HepG2 (cell line): ENCODE results near the gene TATDN3. TPM values are rescaled to one million over a fixed set of nuclear protein-coding genes. Genes with fewer than 3 reads are reported as not detected.

ENCODE experiments used
- CENPT ChIP-seq: sonication (generic); formaldehyde crosslinking; IDR thresholded peaks from 2 replicates; pipeline ENCODE4 v1.8.0; 2022; ENCODE audit warnings: low read depth, mild to moderate bottlenecking, moderate library complexity, missing genetic modification reagents
- CREM ChIP-seq, 2 experiments: sonication (generic) in 1 of 2; formaldehyde crosslinking in 1 of 2; IDR thresholded peaks; 2 replicates each; pipeline versions ENCODE4 v1.4.0 to v1.6.1; 2016 to 2020; ENCODE audit warnings: antibody characterized with exemption in 1 of 2, mild to moderate bottlenecking in 1 of 2, missing genetic modification reagents in 1 of 2
- GLMP ChIP-seq: sonication (generic); formaldehyde crosslinking; IDR thresholded peaks from 2 replicates; pipeline ENCODE4 v1.9.0; 2021; ENCODE audit warnings: missing genetic modification reagents, mild to moderate bottlenecking, borderline replicate concordance
- GMEB1 ChIP-seq: sonication (generic); formaldehyde crosslinking; IDR thresholded peaks from 2 replicates; pipeline ENCODE4 v1.5.1; 2020; ENCODE audit warnings: missing genetic modification reagents, mild to moderate bottlenecking, borderline replicate concordance
- HNRNPLL ChIP-seq: fragments of 200-400 bp; formaldehyde crosslinking; IDR thresholded peaks from 2 replicates; pipeline ENCODE4 v1.6.1; 2017; ENCODE audit warnings: mild to moderate bottlenecking, low read depth, low read length; ENCODE audit not compliant: poor library complexity, severe bottlenecking
- KDM6A ChIP-seq: IDR thresholded peaks from 2 replicates; pipeline ENCODE4 v1.6.1; 2016; ENCODE audit warnings: low read depth
- MEIS1 ChIP-seq: sonication (generic); formaldehyde crosslinking; IDR thresholded peaks from 2 replicates; pipeline ENCODE4 v1.9.0; 2021; ENCODE audit warnings: mild to moderate bottlenecking, missing genetic modification reagents, moderate library complexity, borderline replicate concordance
- MIXL1 ChIP-seq: IDR thresholded peaks from 2 replicates; pipeline ENCODE4 v1.6.1; 2016
- MYC ChIP-seq: sonication (generic); formaldehyde crosslinking; IDR thresholded peaks from 2 replicates; pipeline ENCODE4 v1.9.0; 2021; ENCODE audit warnings: missing genetic modification reagents, borderline replicate concordance
- NAIF1 ChIP-seq: sonication (generic); formaldehyde crosslinking; IDR thresholded peaks from 2 replicates; pipeline ENCODE4 v1.5.0; 2020; ENCODE audit warnings: mild to moderate bottlenecking, missing genetic modification reagents, borderline replicate concordance
- POGZ ChIP-seq: sonication (generic); formaldehyde crosslinking; IDR thresholded peaks from 2 replicates; pipeline ENCODE4 v1.4.0; 2020; ENCODE audit warnings: mild to moderate bottlenecking, missing genetic modification reagents
- RARA ChIP-seq: IDR thresholded peaks from 2 replicates; pipeline ENCODE4 v1.6.1; 2016; ENCODE audit warnings: missing genetic modification reagents, missing compliant biosample characterization
- SP4 ChIP-seq: sonication (generic); formaldehyde crosslinking; IDR thresholded peaks from 2 replicates; pipeline ENCODE4 v1.8.1; 2023; ENCODE audit warnings: mild to moderate bottlenecking, missing genetic modification reagents
- SRSF4 ChIP-seq: fragments of 200-400 bp; formaldehyde crosslinking; IDR thresholded peaks from one replicate; pipeline ENCODE4 v1.6.1; 2018; ENCODE audit warnings: mild to moderate bottlenecking, low read depth, low read length, moderate library complexity; ENCODE audit not compliant: poor library complexity, severe bottlenecking
- TBX3 ChIP-seq: fragments of 450-650 bp; IDR thresholded peaks from 2 replicates; pipeline ENCODE4 v1.6.1; 2017; ENCODE audit warnings: antibody characterized with exemption, mild to moderate bottlenecking, inconsistent platforms, borderline replicate concordance
- ZFP37 ChIP-seq: sonication (generic); formaldehyde crosslinking; IDR thresholded peaks from 2 replicates; pipeline ENCODE4 v1.4.0; 2020; ENCODE audit warnings: missing genetic modification reagents, borderline replicate concordance
- ZNF224 ChIP-seq: sonication (generic); formaldehyde crosslinking; IDR thresholded peaks from 2 replicates; pipeline ENCODE4 v1.5.0; 2020; ENCODE audit warnings: mild to moderate bottlenecking, missing genetic modification reagents
- ZNF263 ChIP-seq: sonication (generic); formaldehyde crosslinking; IDR thresholded peaks from 2 replicates; pipeline ENCODE4 v1.4.0; 2020; ENCODE audit warnings: missing genetic modification reagents
- ZNF264 ChIP-seq: sonication (generic); formaldehyde crosslinking; IDR thresholded peaks from 2 replicates; pipeline ENCODE4 v1.4.0; 2020; ENCODE audit warnings: missing genetic modification reagents
- ZNF354B ChIP-seq: sonication (generic); formaldehyde crosslinking; IDR thresholded peaks from 2 replicates; pipeline ENCODE4 v1.8.0; 2022; ENCODE audit warnings: mild to moderate bottlenecking, missing genetic modification reagents
- ZNF639 ChIP-seq: conservative IDR thresholded peaks from 2 replicates; pipeline ENCODE4 v1.6.1; 2018; ENCODE audit warnings: missing genetic modification reagents
- ZNF720 ChIP-seq: sonication (generic); formaldehyde crosslinking; IDR thresholded peaks from 2 replicates; pipeline ENCODE4 v1.4.0; 2020; ENCODE audit warnings: missing genetic modification reagents
- polyA plus RNA-seq, 8 experiments: library from polyadenylated mRNA; depleted of rRNA in 3 of 8; stranded (reverse) in 7 of 8; unstranded in 1 of 8; fragments of >200 nt; fragmentation: Illumina TruSeq in 4 of 8; extraction: Trizol in 4 of 8; gene quantifications; 2 replicates each; pipeline versions ENCODE4 v1.2.1 to v1.2.3, GENCODE V29; 2011 to 2016; ENCODE audit warnings: low read depth in 4 of 8, missing spikeins in 1 of 8, mixed read lengths in 1 of 8; ENCODE audit not compliant: insufficient read depth in 1 of 8
- total RNA-seq, 5 experiments: library from RNA; depleted of rRNA; stranded (reverse); fragments of >200 nt; fragmentation: Illumina TruSeq; extraction: Trizol; gene quantifications; 2 replicates each; pipeline ENCODE4 v1.2.3, GENCODE V29; 2016; ENCODE audit warnings: low read depth in 1 of 5
- TF ChIP-seq, protein P1 (sequence below): sonication (generic); formaldehyde crosslinking; IDR thresholded peaks from 2 replicates; pipeline ENCODE4 v1.5.1; 2020; ENCODE audit warnings: missing genetic modification reagents, mild to moderate bottlenecking, borderline replicate concordance
- TF ChIP-seq, protein P2 (sequence below): IDR thresholded peaks from 2 replicates; pipeline ENCODE4 v1.6.1; 2016

Gene TATDN3
- total and polyA plus RNA-seq, 2 of the 13 experiments (the other 11 are each of a cell fraction or from before 2014, with no cell fraction given) = 7.3 to 8.6 TPM

- TF ChIP-seq GMEB1 (CRISPR knock-in tag) = peak; percentile 83; the same call in 1 of the 2 replicates
- peak; percentile 97 for TF ChIP-seq POGZ (CRISPR knock-in tag)
- TF ChIP-seq GLMP = no peak
- TF ChIP-seq HNRNPLL = peak; percentile 94
- TF ChIP-seq NAIF1 (CRISPR knock-in tag) = no peak; the same call in 1 of the 2 replicates
- TF ChIP-seq KDM6A = peak; percentile 91
- TF ChIP-seq MEIS1 (CRISPR knock-in tag) = peak; percentile 96; the same call in 1 of the 2 replicates
- TF ChIP-seq ZFP37 (CRISPR knock-in tag) = peak; percentile 88; the same call in 1 of the 2 replicates
- peak; percentile 75 for TF ChIP-seq RARA (CRISPR knock-in tag)
- TF ChIP-seq TBX3 = peak; percentile 64; the same call in 1 of the 2 replicates
- peak; percentile 91 for TF ChIP-seq SP4 (CRISPR knock-in tag)
- peak; percentile 64; the same call in 1 of the 2 replicates for TF ChIP-seq ZNF263
- no peak; the same call in 1 of the 2 replicates for TF ChIP-seq ZNF354B
- TF ChIP-seq CENPT (CRISPR knock-in tag) = no peak
- TF ChIP-seq SRSF4 = no peak
- peak; percentile 96 for TF ChIP-seq ZNF639 (CRISPR knock-in tag)
- TF ChIP-seq, protein P1, sequence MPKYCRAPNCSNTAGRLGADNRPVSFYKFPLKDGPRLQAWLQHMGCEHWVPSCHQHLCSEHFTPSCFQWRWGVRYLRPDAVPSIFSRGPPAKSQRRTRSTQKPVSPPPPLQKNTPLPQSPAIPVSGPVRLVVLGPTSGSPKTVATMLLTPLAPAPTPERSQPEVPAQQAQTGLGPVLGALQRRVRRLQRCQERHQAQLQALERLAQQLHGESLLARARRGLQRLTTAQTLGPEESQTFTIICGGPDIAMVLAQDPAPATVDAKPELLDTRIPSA = peak; percentile 46; the same call in 1 of the 2 replicates
- TF ChIP-seq ZNF224 (CRISPR knock-in tag) = peak; percentile 70
- TF ChIP-seq ZNF720 (CRISPR knock-in tag) = no peak
- TF ChIP-seq CREM (IDR thresholded peaks at IDR 0.05) = peak; percentile 85
- TF ChIP-seq CREM (CRISPR knock-in tag; IDR thresholded peaks at IDR 0.05) = no peak
- TF ChIP-seq MYC (CRISPR knock-in tag) = peak; percentile 92; the same call in 1 of the 2 replicates
- peak; percentile 86 for TF ChIP-seq MIXL1
- peak; percentile 94 for TF ChIP-seq ZNF264 (CRISPR knock-in tag)
- TF ChIP-seq, protein P2, sequence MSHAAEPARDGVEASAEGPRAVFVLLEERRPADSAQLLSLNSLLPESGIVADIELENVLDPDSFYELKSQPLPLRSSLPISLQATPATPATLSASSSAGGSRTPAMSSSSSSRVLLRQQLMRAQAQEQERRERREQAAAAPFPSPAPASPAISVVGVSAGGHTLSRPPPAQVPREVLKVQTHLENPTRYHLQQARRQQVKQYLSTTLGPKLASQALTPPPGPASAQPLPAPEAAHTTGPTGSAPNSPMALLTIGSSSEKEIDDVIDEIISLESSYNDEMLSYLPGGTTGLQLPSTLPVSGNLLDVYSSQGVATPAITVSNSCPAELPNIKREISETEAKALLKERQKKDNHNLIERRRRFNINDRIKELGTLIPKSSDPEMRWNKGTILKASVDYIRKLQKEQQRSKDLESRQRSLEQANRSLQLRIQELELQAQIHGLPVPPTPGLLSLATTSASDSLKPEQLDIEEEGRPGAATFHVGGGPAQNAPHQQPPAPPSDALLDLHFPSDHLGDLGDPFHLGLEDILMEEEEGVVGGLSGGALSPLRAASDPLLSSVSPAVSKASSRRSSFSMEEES (CRISPR knock-in tag) = peak; percentile 78
Measured at GRCh38 chr1:212791676-212792395, at the start of gene TATDN3, which contains the start of gene NSL1 (continued).
